NCI-H524 treated with DMSO at 0.1 percent for 48 hours (cell line): ENCODE data around the gene PDGFA.

Experiments
- DNase-seq: peaks from one replicate; lab custom pipeline; 2025; lab: John Stamatoyannopoulos, UW

The PDGFA gene

DNA sequence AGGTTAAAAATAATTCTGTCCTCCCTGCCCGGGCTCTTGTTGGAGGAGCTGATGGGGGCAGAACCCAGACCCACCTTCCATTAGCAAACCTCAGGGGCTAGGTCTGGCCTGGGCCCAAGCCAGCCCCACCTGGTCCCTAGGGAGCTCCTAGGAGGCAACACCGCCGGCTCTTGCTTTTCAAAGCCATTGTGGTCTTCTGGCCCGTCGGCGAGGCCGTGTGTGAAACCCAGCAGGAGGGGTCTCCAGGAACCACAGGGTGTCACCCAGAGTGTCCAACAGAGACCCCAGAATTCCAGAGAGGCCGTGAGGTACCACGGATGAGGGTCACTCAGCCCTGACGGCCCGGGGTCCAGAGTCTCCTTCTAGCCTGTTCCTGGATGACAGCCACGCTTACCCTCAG is 16.6 kb upstream of the PDGFA start:
- DNase-seq: no peak

DNA sequence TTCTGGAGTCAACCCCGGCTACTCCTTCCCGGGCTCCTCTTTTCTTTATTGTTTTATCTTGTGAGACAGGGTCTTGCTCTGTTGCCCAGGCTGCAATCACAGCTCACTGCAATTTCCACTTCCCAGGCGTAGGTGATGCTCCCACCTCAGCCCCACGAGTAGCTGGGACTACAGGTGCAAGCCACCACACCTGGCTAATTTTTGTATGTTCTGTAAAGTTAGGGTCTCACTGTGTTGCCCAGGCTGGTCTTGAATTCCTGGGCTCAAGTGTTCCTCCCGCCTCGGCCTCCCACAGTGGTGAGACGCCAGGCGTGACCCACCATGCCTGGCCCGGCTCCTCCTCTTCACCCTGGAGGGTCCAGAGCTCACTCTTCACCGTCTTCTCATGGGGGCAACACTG is 15.3 kb upstream of the PDGFA start:
- no peak for DNase-seq

DNA sequence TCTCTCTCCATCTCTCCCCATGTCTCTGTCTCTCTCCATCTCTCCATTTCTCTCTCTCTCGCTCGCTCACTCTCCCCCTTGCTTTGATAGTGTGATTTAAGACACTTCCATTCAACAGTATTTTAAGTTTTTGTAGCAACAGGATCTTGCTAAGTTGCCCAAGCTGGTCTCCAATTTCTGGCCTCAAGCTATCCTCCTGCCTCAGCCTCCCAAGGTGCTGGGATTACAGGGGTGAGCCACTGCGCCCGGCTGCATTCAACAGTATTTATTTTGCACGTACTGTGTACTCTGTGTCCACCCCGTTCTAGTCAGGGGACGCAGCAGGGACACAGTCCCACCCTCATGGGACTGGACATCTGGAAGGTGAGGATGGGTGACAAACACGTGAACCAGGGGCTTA is 14.4 kb upstream of the PDGFA start:
- no peak for DNase-seq

DNA sequence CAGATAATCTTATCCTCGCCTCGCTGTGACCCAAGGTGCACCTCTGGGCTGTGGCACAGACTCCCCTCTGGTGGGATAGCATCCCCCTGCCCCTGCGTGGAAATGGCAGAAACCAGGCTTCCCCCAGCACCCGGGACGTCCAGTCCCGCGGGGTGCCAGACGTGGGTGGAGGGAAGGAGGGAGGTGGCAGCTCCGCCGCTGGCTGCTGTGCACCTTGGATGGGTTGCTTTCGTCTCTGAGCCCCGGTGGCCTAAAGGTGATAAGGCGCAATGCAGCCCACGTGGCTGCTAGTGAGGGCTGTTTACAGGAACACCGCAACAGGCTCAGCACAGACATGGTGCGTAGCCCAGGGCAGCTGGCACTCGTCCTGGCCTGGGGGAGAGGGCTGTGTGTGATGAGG is 13.6 kb upstream of the PDGFA start:
- DNase-seq: no peak

DNA sequence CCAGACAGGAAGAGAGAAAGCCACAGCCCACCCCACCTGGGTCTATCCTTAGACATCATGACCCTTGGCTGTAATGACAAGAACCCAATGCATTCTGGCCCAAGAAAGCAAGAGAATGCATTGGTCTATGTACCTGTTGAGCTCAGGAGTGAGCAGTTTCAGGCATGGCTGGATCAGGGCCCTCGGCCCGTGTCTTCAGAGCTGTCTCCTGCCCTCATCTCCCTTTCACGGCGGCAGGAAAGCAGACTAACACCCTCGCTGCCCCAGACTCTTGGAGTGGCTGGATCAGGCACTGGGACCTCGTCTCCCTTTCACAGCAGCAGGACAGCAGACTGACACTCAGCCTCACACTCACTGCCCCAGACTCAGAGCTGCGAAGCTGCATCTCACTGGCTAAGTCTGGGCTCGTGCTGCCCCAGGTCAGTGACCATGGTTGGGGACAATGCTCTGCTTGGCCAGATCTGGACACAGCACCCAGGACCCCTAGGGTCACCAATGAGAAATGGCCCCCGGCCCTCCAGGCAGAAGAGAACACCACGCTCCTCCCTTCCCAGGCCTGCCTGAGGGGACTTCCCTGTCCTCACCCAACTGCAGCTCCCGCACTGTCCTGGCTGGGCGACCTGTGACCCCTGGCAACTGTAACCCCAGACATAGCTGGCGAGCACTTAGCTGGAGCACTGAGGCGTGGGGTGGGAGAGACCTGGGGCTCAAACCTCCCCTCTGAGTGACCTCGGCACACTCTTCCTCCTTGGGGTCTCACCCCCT is 12.9 kb upstream of the PDGFA start:
- no peak for DNase-seq

DNA sequence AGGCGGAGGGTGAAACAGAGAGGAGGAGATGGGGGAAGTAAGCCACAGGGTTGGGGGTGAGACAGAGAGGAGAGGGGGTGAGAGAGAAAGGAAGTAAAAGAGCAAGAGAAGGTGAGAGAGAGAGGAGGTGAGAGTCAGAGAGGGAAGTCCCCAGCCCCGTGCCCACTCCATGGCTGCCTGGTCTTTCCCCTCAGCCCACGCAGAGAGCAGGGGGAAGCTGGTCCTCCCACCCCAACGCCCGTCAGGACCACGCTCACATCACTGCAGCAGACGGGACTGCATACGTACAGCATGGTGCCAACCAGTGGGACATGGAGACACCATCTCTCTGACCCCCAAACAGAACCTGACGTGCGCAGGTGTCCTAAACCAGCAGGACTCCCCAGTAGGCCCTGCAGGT is 12.1 kb upstream of the PDGFA start:
- no peak for DNase-seq

DNA sequence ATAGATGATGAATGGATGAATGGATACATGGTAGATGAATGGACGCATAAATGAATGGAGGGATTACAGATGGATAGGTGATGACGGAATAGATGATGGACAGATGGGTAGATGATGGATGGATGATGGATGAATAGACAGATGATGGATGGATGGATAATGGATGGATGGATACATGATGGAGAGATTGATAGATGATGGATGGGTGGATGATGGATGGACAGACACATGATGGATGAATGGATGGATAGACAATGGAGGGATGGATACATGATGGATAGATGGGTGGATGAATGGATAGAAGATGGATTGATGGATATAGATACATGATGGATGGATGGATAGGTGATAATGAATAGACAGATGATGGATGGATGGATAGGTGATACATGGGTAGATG is 8.8 kb upstream of the PDGFA start:
- DNase-seq: no peak

DNA sequence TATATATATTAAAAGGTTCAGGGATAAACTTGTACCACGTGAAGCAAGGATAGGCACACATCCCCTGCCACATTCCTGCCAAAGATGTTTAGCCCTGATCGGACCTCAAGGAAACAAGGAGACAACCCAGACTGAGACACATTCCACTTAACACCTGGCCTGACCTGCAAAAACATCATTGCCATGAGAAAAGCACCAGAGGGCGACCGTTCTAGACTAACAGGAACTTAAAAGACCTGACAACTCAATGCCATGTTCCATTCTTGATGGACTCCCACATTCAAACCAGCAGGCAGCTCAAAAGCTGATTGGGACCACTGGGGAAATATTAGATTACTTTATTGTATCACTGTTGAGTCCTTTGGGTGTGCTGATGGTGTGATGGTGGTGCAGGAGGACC is 8.1 kb upstream of the PDGFA start:
- DNase-seq: no peak

DNA sequence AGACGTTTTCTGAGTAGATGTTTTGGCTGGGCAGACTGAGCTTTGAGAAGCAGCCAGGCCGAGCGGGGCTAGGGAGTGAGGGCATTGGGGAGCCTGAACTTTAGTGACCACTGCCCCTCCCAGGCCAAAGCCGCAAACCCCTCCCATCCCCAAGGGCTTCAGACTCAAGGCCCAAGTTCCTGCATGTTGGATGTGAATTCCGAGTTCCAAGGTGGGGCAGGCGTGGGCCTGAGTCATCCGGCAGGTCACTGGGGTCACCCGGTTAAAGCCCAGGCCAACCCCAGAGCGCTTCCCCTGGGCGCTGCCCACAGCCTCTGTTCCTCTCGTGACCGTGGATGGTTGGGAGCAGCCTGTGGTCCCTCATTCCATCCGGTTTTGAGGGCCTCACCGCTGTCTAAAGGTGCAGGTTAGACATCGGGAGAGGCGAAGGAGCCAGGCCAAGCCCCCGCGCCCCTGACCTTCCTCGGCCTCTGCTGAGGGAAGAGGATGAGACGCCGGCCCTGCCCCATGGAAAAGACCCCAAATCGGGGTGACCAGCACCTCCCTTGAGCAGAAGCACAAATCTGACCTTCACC is 6.9 kb upstream of the PDGFA start:
- no peak for DNase-seq

DNA sequence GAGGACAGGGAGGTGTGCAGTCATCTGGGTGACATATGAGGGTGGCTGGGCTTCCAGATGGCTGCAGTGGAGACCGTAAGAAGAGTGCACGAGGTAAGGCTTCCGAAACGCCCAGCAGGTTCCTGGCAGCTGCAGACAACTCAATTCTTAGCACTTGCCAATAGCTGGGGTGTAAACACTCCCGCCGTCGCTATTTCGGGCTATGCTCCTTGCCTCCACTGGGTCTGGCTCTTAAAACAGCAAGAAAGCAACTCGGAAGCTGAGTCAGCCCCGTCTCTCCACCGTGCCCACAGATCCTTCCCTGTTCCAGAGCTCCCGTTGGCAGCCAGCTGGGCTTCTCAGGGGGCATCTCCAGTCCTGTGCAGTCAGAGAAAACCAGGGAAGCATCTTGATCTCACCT is 6.1 kb upstream of the PDGFA start:
- DNase-seq: no peak

DNA sequence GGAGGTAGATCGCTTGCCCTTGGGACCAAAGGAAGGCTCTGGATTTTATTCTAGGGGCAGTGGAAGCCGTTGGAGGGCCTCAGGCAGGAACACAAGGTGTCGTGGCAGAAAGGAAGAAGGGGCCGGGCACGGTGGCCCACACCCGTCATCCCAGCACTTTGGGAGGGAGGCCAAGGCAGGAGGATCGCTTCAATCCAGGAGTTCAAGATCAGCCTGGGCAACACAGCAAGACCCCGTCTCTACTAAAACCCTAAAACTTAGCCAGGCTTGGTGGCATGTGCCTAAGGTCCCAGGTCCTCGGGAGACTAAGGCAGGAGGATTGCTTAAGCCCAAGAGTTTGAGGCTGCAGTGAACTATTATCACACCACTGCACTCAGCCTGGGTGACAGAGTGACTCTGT is 5.2 kb upstream of the PDGFA start:
- DNase-seq: no peak

DNA sequence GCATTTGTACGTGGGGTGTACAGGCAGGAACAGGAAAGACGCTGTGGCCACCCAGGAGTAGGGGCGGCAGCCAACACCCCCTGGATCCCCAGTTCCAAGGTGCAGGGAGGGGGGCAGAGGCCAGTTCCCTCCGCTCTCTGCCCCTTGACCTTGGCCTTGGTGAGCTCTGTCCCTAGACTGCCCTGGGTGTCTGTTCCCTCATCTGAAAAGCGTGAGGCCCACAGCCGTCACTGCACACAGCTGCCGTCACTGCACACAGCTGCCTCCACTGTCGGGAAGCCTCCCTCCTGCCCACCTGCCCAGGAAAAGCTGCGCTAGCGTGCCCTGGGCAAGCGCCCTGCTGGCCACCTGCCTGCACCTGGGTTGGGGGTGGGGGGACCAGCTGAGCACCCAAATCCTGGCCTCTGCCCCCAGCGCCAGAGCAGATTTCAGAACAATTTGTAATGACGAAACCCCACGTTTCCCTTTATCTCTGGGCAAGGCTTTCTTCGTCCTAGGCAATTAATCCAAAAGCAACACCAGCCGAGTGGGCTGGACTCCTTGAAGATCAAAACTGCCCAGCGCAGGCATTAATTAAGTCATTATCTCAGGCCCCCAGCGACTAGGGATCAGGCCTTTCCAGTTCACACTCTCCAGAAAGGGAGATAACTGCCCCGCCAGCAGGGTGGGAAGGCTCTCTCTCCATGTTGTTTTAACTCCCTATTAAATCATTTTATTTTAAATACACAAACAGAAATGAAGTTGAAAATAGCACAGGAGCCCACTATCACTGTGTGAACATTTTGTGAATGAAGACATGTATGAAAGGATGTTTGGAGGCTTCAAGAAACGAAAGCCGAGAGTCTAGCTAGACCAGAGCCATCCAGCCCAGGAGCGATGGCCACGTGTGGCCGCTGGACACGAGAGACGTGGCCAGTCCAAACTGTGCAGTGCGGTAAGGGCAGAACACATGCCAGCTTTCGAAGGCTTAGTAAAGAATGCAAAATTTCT is 4.0 kb upstream of the PDGFA start:
- no peak for DNase-seq

DNA sequence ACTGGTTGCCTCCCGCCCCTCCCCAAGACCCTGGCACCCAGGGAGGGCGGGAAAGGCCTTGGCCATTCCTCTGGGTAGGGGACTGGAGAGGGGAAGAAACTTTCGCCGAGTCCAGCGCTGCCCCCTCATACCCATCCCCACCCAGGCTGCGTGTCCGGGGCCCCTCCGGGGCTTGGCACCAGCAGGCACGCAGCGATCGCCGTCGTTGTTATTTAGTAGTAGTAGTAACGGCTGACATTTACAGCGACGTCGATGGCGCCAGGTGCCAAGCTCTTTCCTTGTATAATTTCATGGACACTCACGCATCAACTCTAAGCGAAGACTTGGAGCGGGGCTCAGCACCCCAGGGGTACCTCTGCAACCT is 3.3 kb upstream of the PDGFA start:
- DNase-seq: no peak

DNA sequence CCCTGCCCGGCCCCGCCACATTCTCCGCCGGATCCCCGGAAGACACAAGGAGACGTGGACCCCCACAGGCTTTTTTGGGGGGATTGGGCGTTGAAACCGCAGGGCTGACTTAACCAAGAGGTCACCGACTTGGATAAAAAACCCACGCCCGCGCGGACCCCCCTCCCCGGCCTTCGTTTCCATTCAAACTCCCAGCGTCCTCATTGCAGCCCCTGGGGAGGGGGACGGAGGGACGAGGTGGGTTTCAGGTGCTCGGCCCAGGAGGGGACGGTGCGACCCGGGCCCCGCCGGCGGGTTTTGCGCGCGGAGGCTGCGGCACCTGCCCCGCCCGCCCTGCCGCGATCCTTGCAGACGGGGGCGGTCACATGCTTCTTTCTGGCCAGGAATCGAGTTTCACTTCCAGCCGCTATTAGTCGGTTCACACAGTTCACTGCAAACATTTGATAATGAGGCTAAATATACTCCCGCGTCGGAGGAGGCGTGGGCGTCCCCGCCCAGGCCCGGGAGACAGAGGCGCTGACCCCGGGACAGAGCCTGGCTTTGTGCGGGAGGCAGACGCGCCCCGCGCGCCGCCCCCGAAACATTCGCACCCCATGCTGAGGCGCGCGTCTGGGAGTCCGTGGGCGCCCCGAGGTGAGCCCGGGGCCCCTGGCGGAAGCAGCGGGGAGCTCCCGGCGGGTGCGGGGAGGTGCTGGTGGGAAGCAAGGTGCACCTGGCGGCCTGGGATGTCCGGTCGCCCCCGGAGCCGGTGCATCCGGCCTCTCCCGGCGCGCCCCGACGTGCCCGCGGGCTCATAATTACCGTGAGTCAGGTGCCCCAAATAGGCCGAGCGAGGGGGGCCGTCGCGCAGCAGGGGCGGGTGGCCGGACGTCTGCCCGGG is 2.7 kb upstream of the PDGFA start:
- DNase-seq: no peak

DNA sequence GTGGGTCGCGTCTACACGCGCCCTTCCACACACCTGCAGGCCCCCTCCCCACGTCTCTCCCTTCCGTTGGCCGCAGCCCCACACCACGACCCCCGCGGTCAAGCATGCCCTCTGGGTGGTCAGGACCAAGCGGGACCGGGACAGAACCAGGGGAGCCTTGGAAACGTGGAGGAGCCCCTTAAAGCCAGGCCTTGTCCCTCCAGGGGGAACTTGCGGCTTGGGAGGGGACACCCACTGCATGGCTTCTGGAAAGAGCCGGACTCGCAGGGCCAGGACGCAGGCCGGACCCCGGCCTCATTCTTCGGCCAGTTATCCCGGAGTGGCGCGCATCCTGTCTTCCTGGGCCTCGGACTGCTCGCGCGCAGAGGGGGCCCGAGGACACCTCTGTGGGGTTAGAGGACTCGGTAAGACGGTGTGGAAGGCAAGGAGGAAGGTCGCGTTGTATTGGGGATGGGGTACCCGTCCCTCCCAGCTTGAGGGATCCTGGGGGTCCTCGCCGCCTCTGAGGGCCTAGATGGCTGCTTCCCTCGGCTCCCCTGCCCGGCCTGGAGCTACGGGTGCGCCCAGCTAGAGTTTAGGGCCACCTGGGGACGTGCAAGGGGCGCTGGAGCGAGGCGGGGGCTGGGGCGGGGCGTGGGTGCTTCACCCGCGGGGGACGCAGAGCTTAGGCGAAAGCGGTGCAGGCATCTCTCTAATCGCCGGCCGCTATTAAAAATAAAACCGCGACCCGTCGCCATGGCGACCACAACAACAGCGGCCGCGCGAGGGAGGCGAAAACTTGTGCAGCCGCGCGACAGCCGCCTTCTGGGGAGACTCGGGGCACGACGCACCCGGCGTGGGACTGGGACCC is 1.8 kb upstream of the PDGFA start:
- no peak for DNase-seq

DNA sequence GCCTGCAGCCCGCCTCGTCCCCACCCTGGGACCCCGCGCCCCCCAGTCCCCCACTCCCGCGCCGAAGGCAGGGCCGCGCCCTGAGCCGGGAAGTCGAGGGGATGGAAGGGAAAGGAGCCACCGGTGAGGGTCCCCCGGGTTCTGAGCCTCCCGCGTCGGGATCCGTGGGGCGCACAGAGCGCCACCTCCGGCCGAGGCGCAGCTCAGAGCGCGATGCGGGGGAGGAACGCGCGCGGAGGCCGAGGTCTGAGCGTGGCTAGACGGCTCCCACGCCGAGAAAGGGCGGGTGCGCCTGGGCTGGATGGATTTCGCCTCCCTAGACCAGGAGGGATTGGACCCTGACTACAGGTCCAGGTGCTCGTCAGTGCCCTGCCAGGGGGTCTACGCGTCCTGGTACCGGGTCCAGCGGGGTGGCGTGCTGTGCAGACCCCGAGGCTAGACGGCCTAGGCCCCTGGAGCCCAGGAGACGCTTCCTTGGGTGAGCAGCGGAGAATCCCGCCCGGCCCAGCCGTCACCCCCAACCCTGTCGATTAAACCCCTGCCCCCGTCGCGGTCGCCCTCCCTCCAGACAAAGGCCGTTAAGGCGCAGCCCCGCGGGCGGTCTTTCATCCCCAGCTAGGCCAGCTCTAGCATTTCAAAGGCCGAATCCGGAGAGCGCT is 986 bp upstream of the PDGFA start:
- no peak for DNase-seq

DNA sequence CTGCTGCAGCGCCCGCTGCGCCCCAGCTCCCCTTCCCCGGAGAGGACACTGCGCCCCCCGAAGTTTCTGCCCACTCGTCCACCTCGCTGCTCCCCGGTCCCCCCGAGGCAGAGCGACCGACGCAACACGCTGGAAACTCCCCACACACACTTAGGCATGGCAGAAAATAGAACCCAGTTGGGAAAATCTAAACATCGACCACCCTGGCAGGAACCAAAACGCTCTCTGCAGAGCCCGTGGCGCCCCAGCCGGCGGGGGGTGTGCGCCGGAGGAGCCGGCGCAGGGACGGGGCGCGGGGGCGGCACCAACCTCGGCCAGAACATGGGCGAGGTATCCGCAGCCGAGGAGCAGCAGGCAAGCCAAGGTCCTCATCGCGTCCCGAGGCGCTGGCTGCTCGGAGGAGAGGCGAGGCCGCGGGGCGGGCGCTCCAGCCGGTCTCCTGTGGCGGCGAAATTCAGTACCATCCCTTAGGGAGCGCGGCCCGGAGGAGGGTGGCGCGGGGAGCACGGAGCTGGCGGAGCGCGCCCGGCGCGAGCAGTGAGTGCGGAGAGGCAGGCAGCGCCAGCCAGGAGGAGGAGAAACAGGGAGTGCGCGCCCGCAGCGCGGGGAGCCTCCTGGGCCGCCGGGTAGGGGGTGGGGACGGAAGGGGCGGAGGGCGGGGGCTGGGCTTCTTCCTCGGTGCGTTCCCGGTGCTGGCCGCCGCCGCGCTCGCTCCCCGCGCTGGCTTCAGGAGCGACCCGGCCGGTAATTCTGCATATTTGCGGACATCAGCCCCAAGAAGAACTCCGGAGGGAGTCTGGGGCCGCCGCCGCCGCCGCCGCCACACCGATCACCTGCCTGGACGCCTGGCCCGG is 789 bp downstream of the PDGFA start:
- no peak for DNase-seq

DNA sequence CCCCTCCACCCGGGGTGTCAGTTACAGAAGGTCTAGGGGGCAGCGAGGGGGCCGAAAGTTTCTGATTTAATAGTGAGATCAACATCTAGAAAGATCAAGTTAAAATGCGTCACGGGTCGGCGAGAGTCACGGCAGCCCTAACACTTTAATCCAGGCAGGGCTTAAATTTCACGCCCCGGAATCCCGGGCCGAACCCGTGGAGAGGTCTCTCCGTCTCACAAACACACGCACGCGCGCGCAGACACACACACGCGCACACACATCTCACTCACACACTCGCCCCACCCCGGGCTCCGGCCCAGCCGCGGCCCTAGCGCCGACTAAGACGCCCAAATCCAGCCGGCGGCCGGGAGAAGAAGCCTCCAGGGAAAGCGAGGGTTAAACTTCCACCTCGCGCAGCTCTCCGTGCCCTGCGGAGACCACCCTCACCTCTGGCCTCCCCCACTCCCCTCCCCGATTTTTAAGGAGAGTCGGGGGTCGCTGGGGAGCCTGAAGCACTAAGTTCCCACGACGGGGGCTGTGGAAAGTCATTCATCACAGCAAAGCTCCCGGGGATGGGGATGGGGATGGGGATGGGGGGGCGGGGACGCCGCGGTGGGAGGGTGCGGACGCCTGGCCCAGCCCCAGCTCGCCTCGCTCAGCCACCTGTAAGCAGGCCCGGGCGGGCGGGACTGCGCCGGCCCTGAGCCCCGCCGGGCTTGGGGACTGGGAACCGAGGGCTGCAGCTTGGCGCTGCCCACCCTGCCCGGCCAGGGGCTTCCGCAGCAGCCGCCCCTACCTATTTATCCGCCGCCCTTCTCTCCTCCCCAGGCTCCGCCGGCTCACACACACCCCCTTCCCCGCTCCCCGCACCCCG is 1.6 kb downstream of the PDGFA start:
- DNase-seq: no peak
